ENCODE measurements around the gene DPF3. TPM values are rescaled to one million over a fixed set of nuclear protein-coding genes. Genes with fewer than 3 reads are reported as not detected.

DPF3 gene
- total RNA-seq, 1 donor from 2014 or later = 1.1 TPM

DNA sequence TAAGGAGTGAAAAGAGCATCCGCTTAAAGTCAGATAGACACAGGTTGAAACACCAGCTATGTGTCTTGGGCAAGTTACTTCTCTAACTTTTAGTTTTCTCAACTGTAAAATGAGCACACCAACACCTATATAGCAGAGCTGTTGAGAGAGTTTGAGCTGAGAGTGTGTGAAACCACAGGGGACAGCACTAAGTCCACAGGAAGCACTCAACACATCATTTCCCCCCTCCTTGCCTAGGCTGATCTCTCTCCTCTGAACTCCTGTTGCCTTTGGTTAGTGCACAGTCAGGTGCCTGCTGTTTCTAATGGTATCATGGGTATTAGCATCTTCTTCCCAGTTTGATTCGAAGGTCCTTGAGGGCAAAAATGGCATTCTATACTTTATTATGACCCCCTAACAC is 176.7 kb downstream of the DPF3 start:
- no peak for DNase-seq (ENCODE audit: low spot score)
- Mint-ChIP-seq H3K4me1 (ENCODE audit: low read depth) (peaks cover 17% of the 10 kb centered on the region), H3K27ac (ENCODE audit: unreplicated experiment) (no peak overlapping the region), H3K9me3 (ENCODE audit: low read depth) (no peaks in the 10 kb centered on the region), H3K27me3 (ENCODE audit: low read depth) (no peaks in the 10 kb centered on the region), H3K36me3 (ENCODE audit: low read depth) (no peaks in the 10 kb centered on the region), H3K4me3 (ENCODE audit: unreplicated experiment) (no peak overlapping the region)
- TF ChIP-seq, protein P1, sequence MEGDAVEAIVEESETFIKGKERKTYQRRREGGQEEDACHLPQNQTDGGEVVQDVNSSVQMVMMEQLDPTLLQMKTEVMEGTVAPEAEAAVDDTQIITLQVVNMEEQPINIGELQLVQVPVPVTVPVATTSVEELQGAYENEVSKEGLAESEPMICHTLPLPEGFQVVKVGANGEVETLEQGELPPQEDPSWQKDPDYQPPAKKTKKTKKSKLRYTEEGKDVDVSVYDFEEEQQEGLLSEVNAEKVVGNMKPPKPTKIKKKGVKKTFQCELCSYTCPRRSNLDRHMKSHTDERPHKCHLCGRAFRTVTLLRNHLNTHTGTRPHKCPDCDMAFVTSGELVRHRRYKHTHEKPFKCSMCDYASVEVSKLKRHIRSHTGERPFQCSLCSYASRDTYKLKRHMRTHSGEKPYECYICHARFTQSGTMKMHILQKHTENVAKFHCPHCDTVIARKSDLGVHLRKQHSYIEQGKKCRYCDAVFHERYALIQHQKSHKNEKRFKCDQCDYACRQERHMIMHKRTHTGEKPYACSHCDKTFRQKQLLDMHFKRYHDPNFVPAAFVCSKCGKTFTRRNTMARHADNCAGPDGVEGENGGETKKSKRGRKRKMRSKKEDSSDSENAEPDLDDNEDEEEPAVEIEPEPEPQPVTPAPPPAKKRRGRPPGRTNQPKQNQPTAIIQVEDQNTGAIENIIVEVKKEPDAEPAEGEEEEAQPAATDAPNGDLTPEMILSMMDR (IDR thresholded peaks at IDR 0.05) = no peak

DNA sequence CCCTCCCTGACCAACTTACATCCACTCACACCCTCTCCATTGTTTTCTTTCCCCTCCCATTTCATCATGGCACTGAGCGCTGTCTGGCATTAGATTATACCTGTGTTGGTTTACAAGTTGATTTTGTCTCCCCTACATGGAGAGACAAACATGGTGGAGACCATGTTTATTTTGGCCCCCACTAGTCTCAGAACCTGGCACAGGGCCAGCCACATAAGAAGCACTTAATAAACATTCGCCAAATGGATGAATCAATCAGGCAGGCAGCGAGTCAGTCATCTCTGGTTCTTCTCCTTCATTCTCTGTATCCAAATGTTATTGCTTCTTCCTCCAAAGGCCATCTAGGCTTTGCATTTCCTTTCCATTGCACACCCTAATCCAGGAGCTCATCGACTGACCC is 177.4 kb downstream of the DPF3 start:
- Mint-ChIP-seq H3K27ac (ENCODE audit: unreplicated experiment) (no peak overlapping the region), H3K27me3 (ENCODE audit: low read depth) (no peaks in the 10 kb centered on the region), H3K4me1 (ENCODE audit: low read depth) (peaks cover 11% of the 10 kb centered on the region), H3K36me3 (ENCODE audit: low read depth) (no peaks in the 10 kb centered on the region), H3K9me3 (ENCODE audit: low read depth) (no peaks in the 10 kb centered on the region), H3K4me3 (ENCODE audit: unreplicated experiment) (no peak overlapping the region)
- no peak for DNase-seq (ENCODE audit: low spot score)
- TF ChIP-seq, protein P1 (IDR thresholded peaks at IDR 0.05) = no peak

DNA sequence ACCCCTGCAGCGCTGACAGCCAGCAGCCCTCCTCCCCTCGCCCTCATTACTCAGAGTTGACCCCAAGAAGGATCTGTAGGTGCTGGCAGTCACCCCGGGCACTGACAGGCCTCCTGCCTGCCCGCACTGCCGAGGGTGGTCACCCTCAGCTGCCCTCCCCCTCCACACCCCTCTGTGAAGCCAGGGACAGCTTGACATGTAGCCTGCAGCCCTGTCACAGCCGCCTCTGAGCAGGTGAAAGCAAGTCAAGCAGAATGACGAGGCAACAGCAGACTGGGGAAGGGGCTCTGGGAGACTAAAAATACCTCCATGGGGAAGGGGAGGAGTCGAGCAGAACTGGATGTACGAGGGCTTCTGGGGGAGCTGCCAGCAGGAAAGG is 178.1 kb downstream of the DPF3 start:
- no peak for DNase-seq (ENCODE audit: low spot score)
- H3K27ac Mint-ChIP-seq (ENCODE audit: unreplicated experiment) = no peak overlapping the region
- H3K36me3 Mint-ChIP-seq (ENCODE audit: low read depth) = no peaks in the 10 kb centered on the region
- TF ChIP-seq, protein P1 (IDR thresholded peaks at IDR 0.05) = no peak
- H3K27me3 Mint-ChIP-seq (ENCODE audit: low read depth) = no peaks in the 10 kb centered on the region
- peaks cover 11% of the 10 kb centered on the region for H3K4me1 Mint-ChIP-seq (ENCODE audit: low read depth)
- H3K4me3 Mint-ChIP-seq (ENCODE audit: unreplicated experiment) = no peak overlapping the region
- H3K9me3 Mint-ChIP-seq (ENCODE audit: low read depth) = no peaks in the 10 kb centered on the region

DNA sequence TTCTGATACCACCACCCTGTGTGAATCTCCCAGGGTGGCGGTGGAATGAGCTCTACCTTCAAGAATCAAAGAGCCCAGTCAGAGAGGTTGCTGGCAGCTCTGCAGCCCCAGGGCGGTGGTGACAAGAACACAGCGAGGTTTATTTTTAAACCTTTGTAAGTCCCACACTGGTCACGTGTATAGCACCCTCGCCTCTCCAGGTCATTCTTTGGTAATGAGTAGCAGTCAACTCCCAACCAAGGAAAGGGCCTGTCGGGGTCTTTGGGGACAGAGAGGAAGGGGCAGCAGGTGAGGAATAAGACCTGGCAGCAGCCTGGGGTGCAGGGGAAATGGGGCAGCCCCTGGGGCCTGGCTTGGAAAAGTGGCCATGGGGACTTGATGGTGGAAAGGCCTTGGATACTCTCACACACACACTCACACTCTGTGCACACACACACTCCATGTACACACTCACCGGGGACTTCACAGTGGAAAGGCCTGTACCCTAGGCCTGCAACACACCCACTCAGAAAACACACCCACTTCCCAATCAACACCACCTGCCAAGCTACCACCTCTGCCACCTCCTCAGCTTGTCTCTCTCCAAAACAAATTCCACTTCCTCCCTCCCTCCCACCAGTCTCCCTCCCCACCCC is 178.6 kb downstream of the DPF3 start:
- Mint-ChIP-seq H3K9me3 (ENCODE audit: low read depth) (no peaks in the 10 kb centered on the region), H3K27me3 (ENCODE audit: low read depth) (no peaks in the 10 kb centered on the region), H3K4me1 (ENCODE audit: low read depth) (peaks cover 14% of the 10 kb centered on the region), H3K4me3 (ENCODE audit: unreplicated experiment) (no peak overlapping the region), H3K27ac (ENCODE audit: unreplicated experiment) (no peak overlapping the region), H3K36me3 (ENCODE audit: low read depth) (no peaks in the 10 kb centered on the region)
- DNase-seq (ENCODE audit: low spot score) = no peak
- TF ChIP-seq, protein P1 (IDR thresholded peaks at IDR 0.05) = no peak

DNA sequence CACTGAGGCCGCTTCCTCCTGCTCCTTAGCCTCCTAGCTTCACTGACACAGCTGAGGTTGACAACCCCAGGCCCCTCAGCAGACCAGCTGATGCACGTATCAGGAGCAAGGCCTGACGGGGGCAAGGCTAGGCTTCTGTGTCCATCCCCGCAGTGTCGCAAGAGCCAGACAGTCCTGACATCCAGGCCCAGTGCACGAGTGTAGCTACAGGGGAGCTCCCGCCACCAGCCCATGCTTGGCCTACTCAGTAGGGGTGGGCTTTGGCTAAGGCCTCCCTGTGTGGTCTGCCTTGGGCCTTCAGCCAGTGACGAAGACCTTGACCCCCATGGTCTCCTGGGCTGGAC is 179.1 kb downstream of the DPF3 start:
- no peaks in the 10 kb centered on the region for H3K36me3 Mint-ChIP-seq (ENCODE audit: low read depth)
- H3K27me3 Mint-ChIP-seq (ENCODE audit: low read depth) = no peaks in the 10 kb centered on the region
- TF ChIP-seq, protein P1 (IDR thresholded peaks at IDR 0.05) = no peak
- H3K27ac Mint-ChIP-seq (ENCODE audit: unreplicated experiment) = no peak overlapping the region
- peaks cover 19% of the 10 kb centered on the region for H3K4me1 Mint-ChIP-seq (ENCODE audit: low read depth)
- H3K9me3 Mint-ChIP-seq (ENCODE audit: low read depth) = no peaks in the 10 kb centered on the region
- DNase-seq (ENCODE audit: low spot score) = no peak
- H3K4me3 Mint-ChIP-seq (ENCODE audit: unreplicated experiment) = no peak overlapping the region
